ENCODE results near the gene ACOT9.
"Not testable (repeated sequence)": the region's sequence is repeated elsewhere in the genome, so short reads cannot be mapped to it uniquely, and the experiment has no call there.

Gene ACOT9, protein sequence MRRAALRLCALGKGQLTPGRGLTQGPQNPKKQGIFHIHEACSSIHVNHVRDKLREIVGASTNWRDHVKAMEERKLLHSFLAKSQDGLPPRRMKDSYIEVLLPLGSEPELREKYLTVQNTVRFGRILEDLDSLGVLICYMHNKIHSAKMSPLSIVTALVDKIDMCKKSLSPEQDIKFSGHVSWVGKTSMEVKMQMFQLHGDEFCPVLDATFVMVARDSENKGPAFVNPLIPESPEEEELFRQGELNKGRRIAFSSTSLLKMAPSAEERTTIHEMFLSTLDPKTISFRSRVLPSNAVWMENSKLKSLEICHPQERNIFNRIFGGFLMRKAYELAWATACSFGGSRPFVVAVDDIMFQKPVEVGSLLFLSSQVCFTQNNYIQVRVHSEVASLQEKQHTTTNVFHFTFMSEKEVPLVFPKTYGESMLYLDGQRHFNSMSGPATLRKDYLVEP

DNA sequence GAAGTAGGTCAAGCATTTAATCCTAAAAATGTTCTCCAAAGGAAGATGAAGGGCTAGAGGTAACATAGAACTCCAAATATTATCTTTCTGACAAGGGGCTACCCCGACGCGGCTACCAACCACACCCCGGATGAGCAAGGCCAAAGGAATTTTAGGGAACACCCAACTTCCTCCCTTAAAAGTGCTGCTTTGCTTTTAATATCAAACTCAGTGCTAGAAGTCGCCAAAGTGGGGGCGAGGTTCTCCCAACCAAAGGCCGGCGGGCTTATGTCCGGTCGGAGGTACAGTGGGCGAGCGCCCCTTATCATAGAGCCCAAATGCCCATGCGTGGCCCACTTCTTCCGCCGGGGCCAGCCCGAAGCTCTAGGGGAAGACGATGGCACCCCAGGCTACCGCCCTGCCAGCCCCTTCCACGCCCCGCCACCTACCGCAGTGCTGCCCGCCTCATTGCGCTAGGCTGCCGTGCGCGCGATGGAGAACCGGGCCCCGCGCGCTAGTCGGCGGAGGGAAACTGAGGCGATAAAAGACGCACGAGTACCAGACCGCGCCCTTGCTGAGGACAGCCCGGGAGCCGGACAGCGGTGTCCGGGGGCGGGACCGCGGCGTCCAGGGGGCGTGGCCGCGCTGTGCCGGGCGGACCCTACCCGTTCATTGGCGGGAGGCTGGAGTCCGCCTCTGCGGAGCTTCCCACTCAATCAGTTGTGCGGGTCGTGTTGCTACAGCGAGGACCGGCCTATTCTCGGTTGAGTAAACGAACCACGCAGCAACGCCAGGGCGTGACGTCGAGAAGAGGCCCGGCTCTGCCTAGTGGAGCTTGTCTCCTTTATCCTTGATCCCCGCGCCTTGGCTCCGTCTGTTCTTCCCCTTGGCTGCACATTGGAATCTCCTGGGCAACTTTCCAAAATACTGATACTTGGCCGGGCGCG, at the start of gene ACOT9:
Gene ACOT9, minus strand, starts transcription at position 580 of the 926 bp plus-strand sequence. Its CDS starts 132 bp downstream, at position 448.
- no peak for DNase-seq

DNA sequence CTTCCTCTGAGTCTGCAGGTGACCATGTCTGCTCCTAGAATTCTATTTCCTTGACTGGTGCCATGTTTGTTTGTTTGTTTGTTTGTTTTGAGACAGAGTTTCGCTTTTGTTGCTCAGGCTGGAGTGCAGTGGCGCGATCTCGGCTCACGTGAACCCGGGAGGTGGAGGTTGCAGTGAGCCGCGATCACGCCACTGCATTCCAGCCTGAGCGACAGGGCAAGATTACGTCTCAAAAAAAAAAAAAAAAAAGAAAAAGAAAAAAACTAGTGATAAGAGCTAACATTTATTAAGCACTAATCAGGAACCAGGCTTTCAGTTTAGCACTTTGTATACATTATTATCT, 47.0 kb upstream of the ACOT9 start:
- no peak for DNase-seq

DNA sequence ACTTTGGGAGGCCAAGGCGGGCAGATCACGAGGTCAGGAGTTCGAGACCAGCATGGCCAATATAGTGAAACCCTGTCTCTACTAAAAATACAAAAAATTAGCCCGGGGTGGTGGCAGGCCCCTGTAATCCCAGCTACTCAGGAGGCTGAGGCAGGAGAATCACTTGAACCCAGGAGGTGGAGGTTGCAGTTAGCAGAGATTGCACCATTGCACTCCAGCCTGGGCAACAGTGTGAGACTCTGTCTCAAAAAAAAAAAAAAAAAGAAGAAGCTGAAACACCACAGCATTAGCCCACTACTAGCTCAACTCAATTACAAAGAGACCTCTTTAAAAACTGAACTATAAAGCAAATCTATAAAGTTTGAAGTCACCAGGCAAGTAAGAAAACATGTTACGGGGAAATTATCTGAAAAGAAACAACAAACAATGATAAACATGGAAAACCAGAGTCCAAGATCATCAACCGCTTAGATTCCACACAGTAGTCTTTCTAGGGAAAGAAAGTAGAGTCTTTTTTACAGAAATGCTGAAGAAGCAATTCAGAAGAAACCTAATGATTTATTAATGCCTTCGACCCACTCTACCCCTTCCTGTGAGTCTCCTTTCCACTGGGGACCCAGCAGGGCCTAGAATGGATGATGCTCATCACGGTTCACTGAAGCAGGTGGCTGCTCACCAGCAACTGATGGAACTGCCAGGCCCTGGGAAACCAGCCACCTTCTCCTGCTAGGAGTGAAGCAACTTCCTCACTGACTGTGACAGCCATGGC, 46.5 kb upstream of the ACOT9 start:
- no peak for DNase-seq

DNA sequence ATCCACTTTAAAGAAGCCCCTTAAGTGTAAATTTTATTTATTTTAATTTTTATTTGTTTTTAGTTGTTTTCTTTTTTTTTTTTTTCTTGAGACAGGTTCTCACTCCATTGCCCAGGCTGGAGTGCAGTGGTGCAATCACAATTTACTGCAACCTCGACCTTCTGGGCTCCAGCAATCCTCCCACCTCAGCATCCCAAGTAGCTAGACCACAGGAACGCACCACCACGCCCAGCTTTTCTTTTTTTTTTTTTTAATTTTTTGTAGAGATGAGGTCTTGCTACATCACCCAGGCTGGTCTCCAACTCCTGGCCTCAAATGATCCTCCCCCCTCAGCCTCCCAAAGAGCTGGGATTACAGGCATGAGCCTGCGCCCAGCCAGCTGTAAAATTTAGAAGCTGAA, 45.9 kb upstream of the ACOT9 start:
- DNase-seq: no peak

DNA sequence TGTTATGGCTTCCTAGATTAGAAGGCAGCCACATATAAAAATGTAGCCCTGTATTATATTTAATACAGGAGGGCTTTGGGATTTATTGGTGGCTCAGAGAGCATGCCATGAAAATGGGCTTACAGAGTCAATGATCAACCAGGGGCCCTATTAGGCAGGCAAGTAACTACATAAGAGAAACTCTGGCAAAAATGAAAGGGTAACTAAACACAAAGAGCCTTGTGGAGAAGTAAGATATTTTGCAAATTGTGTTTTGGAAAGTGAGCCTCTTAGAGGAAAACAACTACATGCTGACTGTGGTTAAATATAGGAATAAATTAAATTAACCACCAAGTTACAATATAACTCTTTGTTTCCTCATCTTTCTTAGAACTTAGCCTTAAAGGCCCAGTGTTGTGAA, 45.4 kb upstream of the ACOT9 start:
- no peak for DNase-seq

DNA sequence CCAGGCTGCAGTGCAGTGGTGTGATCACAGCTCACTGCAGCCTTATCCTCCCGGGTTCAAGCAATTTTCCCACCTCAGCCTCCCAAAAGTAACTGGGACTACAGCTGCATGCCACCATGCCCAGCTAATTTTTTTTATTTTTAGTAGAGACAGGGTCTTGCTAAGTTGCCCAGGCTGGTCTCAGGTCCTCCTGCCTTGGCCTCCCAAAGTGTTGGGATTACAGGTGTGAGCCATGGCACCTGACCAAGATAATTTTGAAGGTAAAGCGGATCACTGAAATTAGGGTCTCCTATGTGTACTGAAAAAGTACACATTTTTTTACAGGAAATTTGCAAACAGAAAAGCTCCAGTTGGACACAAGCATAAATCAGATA, 44.7 kb upstream of the ACOT9 start:
- no peak for DNase-seq

DNA sequence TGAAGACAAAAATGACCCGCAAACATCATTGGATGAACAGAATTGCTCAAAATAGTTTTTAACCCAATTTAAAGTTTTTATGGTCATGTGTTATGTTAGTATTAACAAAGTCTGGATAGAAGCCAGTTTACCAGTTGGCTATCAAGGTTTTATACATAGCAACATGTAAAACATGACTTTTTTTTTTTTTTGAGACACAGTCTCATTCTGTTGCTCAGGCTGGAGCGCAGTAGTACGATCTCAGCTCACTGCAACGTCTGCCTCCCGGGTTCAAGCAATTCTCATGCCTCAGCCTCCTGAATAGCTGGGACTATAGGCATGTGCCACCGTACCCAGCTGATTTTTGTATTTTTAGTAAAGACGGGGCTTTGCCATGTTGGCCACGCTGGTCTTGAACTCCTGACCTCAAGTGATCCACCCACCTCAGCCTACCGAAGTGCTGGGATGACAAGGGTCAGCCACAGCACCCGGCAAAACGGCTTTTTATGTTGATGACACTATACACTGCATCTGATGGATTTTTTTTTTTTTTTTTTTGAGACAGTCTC, 43.3 kb upstream of the ACOT9 start:
- DNase-seq: no peak

DNA sequence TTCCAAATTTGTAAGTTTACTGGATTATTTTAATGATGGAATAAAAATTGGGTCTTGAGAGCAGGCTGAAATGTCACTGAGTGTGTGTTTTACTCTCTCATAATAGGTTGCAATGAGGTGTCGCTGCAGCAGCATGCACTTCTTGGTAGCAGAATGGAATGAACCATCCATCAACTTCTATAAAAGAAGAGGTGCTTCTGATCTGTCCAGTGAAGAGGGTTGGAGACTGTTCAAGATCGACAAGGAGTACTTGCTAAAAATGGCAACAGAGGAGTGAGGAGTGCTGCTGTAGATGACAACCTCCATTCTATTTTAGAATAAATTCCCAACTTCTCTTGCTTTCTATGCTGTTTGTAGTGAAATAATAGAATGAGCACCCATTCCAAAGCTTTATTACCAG, 42.5 kb upstream of the ACOT9 start:
- no peak for DNase-seq

DNA sequence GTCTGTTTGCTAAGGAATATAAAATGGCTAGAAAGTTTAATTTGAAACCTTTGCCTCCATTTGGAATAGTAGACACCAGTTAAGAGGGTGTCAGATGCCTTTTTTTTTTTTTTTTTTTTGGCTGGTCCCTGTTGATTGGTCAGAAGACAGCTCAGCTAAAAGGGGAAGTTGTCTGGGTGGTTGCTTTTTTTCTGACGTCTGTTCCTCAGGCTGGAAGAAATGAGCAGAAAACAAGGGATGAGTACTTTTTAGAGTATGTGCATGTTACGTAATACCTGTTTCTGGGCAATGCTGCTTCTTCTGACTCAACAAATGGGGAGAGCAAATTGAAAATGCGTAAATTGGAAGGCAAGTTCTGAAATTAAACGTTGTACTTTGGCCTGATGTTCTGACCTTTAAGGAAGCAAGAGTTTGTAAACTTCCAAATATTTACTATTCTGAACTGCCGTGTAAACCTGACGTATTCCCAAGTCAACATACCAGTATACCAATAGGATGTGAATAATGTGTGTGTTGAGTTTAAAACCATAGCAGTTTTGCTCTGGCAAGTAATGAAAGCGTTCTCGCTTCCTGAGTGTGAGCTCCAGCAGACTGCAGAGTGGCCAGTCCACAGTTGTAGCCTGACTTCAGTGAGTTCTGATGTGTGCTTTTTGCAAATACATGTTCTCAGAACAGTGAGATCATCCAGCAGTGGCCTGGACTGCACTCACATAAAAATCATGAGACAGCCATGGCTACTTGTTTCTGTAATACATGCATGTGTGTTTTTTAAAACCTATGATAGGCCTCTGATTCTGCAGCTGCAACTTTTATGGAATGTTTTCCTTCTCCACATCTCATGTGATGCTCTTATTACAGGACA, 41.6 kb upstream of the ACOT9 start:
- no peak for DNase-seq

DNA sequence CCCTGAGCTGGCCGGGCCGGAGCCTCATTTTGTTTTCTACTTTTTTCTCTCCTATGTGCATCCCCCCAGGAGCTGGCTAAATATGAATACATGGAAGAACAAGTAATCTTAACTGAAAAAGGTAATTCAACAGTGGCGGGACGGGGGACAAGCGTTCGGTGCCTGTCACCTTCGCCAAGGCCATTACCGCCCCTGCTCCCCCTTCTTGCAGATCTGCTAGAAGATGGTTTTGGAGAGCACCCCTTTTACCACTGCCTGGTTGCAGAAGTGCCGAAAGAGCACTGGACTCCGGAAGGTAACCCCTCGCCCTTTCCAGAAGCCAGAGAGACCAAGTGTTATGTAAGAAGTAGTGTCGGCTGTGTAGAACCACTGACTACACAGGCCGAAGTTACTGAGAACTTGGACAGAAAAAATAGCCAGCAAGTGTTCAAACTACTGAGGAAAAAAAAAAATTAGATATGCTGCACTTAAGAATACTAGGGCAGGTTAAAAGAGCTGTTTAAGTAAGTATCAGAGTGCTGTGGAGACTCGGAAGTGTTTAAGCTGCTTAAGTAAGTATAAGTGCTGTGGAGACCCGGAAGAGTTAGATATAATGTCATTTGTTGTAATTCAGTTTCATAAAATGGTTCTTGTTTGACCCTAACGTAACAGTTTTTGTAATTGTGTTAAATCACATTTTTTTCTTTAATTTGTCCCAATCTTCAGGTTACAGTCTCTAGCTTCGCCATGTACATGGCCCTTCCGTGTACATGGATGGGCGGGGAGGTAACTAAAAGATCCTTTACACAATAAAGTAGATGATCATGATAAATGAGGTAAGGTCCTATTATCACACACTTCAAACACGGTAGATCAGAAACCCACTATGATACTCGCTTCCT, 40.8 kb upstream of the ACOT9 start:
- no peak for DNase-seq

DNA sequence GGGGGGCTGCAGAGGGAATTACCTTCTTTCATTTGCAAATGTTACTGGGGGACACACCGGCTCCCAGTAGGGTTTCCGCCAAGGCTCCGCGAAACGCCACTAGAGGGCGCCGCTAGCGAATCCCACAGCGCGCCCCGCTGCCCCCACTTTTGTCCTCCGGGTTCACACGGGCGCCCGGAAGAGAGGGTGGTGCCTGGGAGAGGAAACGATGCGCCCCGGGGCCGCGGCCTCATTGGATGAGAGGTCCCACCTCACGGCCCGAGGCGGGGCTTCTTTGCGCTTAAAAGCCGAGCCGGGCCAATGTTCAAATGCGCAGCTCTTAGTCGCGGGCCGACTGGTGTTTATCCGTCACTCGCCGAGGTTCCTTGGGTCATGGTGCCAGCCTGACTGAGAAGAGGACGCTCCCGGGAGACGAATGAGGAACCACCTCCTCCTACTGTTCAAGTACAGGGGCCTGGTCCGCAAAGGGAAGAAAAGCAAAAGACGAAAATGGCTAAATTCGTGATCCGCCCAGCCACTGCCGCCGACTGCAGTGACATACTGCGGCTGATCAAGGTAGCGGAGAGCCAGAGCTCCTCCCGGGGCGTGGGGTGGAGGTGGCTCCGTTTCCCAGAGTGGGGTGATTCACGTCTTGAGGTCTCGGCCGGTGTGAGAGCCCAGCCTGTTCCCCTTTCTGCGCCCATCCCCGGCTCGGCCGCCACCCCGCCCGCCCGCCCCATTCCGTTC, 40.0 kb upstream of the ACOT9 start, which contains the start of gene SAT1:
Gene SAT1, plus strand, starts transcription at position 311 of the 726 bp plus-strand sequence. Its CDS starts 179 bp downstream, at position 490.
- DNase-seq: peak; percentile 43

DNA sequence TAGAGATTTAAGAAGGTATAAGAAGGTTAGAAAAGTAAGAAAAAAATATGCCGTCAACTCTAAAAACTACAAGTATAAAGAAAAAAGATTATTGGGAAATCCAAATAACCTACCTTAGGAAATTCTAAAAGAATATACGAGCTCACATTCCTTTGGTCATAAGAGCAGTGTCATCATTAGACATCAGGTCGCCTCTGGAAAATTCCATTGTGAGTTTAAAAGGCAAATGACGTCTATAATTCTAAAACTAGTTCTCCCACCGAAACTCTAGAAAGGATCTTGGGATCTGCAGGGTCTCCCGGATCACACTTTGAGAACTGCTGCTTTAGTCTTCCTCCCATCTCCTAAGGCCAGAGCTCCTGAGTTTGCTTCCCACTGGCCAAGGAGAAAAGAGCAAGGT, 39.4 kb upstream of the ACOT9 start:
- DNase-seq: no peak

DNA sequence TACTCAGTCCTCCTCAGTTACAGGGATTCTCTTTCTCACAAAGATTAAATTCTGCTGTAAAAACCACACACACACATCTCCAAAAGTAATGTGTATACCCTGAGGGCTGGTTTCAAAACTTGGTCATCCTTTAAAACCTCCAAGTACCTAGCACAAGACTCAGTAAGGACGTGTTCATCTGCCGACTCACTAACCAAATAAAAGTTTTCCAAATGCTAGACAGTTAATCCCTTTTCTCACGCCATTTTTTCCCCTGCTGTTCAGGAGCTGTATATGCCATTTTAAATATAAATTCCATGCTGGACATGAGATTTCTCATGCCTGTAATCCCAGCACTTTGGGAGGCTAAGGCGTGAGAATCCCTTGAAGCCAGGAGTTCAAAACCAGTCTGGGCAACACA, 35.9 kb upstream of the ACOT9 start:
- no peak for DNase-seq

DNA sequence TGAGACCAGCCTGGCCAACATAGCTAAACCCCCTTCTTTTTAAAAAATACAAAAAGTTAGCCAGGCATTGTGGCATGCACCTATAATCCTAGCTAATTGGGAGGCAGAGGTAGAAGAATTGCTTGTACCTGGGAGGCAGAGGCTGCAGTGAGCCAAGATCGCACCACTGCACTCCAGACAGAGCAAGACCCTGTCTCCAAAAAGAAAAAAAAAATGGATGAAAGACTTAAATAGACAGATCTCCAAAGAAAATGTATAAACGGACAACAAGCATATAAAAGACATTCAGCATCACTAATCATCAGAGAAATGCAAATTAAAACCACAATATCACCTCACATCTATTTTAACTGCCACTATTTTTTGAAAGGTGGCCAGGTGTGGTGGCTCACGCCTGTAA, 33.3 kb upstream of the ACOT9 start:
- no peak for DNase-seq

DNA sequence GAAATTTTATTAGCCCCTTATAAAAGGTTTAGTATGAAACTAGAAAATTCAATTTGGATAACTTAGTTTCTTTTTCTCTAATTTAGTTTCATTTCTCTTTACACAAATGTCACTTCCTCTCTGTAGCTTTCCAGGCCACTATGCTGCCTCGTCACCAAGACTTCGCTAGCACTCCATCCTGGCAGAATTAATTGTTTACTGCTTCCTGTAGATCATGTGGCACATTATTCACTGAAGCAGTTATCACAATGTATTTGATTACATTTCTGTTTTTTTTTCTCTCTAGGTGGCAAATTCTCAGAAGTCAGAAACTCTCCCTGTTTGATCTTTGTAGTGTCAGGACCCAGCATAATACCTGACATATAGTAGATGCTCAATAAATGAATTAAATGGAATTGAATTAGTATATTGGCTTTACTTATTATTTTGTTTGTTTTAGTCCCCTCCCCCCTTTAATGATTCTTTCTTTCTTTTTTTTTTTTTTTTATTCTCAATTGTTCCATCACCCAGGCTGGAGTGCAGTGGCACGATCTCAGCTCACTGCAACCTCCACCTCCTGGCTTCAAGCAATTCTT, 30.6 kb upstream of the ACOT9 start:
- no peak for DNase-seq

DNA sequence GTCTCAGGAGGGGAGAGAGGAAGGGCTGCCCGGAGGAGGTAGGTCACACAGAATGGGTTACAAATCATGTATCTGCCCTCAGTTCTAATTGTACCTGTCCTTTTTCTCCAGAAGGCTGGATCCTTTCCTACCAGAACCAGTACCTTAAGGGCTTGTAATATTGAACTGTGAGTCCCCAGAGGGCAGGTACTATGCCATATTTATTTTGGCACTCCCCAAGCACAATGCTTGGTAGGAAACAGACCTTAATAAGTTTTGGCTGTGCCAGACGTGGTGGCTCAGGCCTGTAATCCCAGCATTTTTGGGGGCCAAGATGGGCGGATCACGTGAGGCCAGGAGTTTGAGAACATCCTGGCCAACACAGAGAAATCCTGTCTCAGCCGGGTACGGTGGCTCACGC, 28.0 kb upstream of the ACOT9 start:
- not testable (repeated sequence) for DNase-seq

DNA sequence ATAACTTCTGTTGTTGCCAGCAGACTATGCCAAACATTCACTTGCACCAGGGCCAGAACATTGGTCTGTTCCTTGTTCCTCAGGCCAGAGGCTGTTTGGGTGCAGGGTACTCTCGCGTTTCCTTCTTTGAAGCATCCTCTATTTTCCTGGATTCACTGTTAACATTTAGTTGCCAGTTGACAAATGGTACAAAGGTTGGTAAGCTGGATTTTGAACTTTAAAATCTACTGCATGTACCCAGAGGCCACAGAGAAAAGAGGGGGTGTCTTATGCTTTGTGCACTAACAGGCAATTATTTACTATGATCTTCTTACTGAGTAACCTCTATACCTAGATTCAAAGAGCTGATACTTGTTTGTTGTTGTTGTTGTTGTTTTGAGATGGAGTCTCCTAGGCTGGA, 27.1 kb upstream of the ACOT9 start:
- DNase-seq: no peak

DNA sequence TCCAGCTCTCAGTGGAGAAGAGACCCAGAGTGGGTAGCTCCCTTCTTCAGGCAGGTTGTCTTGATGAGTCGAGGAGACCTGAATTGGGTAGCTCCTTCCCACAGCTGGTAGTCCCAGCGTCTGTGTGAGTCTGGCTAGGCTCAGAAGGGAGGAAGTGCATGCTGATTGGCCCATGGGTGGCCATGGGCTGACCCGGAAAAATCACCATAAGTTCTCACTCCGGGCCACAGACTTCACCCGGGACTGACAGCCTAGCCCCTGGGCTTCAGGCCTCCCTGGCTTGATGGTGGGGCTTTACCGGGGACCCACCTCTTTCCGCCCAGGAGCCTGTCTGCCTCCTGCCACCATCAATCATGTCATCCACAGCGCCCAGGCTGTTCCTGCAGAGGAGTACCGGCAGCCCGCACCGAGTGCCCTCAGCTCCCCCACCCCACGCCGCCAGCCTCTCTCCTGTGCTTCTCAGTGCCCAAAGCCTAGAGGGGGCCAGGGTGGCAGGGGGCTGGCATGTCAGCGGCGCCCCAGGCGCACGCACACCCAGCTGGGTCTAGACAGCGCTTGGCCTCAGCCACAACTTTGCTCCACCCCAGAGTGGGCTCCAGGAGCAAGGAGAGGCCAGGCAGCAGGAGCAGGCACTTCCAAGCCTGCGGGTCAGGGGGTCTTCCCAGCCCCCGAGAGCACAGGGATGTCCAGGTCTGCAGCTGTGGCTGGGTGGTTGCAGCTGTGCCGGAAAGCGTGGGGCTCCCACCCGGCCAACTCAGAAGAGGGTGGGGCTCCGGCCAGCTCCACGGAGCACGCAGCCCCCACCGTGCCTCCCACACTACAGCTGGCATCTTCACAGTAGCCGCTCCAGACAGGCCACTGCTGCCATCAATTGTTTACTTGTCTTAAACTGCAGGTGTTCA, 23.8 kb upstream of the ACOT9 start:
- no peak for DNase-seq

DNA sequence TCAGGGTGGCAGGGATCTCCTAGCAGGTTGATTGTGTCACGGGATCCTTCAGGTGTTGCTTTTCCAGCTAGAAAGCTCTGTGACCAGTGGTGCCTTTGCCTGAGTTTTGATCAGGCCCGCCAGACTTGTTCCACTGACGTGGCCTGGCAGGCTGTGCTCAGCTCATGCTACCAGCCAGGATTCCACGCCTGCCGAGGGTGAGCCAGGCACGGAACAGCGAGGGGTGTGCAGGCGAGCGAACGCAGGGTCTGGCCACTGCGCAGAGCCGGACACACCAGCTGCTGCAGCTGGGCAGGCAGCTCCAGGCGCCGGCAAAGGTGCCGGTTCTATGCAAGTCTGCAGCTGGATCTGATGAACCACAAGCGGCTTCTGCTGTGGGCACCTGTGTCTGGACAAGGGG, 22.8 kb upstream of the ACOT9 start:
- no peak for DNase-seq
